ENCODE measurements around the gene PRXL2B. TPM values are rescaled to one million over a fixed set of nuclear protein-coding genes. Genes with fewer than 3 reads are reported as not detected.

PRXL2B gene
- total and polyA plus RNA-seq, 10 of the 15 experiments (the other 5 are each of a cell fraction or from before 2014, with no cell fraction given) = 0.44 to 5.6 (median 4.0) TPM

DNA sequence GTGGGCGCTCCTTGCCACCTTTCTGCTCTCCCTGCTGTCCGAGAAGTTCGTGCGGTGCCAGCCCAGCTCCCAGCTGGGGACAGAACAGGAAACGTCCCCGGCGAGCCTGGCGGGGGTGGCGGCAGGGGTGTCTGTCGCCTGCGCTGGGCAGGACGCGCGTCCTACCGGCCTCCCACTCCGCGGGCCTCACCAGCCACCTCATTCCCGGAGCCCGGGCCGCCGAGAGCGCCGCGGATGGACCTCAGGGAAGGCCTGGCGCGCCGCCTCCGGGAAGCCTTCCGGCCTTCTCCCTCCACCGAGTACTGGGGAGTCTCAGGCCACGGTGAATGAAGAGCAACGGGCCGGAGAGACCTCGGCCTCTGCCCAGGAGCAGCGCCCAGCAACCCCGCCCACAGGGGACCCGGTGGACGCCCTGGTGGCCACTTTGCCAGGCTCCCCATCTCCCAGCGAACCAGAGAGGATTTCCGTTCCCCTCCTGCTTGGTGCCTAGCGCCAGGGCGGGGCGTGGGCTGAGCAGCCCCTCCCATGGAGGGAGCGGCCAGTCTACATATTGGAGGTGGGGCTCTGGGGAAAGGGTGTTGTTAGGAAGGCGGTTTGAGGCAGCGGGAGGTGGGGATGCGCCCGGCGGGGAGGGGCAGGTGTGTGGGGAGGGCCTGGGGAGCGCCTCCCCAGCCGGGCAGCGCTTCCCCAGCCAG lies 39.9 kb upstream of the PRXL2B start (continued):
- TF ChIP-seq, protein P1, sequence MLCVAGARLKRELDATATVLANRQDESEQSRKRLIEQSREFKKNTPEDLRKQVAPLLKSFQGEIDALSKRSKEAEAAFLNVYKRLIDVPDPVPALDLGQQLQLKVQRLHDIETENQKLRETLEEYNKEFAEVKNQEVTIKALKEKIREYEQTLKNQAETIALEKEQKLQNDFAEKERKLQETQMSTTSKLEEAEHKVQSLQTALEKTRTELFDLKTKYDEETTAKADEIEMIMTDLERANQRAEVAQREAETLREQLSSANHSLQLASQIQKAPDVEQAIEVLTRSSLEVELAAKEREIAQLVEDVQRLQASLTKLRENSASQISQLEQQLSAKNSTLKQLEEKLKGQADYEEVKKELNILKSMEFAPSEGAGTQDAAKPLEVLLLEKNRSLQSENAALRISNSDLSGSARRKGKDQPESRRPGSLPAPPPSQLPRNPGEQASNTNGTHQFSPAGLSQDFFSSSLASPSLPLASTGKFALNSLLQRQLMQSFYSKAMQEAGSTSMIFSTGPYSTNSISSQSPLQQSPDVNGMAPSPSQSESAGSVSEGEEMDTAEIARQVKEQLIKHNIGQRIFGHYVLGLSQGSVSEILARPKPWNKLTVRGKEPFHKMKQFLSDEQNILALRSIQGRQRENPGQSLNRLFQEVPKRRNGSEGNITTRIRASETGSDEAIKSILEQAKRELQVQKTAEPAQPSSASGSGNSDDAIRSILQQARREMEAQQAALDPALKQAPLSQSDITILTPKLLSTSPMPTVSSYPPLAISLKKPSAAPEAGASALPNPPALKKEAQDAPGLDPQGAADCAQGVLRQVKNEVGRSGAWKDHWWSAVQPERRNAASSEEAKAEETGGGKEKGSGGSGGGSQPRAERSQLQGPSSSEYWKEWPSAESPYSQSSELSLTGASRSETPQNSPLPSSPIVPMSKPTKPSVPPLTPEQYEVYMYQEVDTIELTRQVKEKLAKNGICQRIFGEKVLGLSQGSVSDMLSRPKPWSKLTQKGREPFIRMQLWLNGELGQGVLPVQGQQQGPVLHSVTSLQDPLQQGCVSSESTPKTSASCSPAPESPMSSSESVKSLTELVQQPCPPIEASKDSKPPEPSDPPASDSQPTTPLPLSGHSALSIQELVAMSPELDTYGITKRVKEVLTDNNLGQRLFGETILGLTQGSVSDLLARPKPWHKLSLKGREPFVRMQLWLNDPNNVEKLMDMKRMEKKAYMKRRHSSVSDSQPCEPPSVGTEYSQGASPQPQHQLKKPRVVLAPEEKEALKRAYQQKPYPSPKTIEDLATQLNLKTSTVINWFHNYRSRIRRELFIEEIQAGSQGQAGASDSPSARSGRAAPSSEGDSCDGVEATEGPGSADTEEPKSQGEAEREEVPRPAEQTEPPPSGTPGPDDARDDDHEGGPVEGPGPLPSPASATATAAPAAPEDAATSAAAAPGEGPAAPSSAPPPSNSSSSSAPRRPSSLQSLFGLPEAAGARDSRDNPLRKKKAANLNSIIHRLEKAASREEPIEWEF (IDR thresholded peaks at IDR 0.05; ENCODE audit: insufficient replicate concordance, low read depth, low read length) = no peak
- no peak for TF ChIP-seq SMC3 (IDR thresholded peaks at IDR 0.05; ENCODE audit: borderline replicate concordance, low read length)
- no peak for TF ChIP-seq PAX8 (IDR thresholded peaks at IDR 0.05)
- peak; percentile 71; the same call in 1 of the 2 replicates for TF ChIP-seq ZNF217 (IDR thresholded peaks at IDR 0.05)
- TF ChIP-seq SMAD1 (IDR thresholded peaks at IDR 0.05; ENCODE audit: low read depth, partially characterized antibody) = no peak
- no peak for TF ChIP-seq BCL11A (IDR thresholded peaks at IDR 0.05; ENCODE audit: low read depth, low read length)
- TF ChIP-seq, protein P2, sequence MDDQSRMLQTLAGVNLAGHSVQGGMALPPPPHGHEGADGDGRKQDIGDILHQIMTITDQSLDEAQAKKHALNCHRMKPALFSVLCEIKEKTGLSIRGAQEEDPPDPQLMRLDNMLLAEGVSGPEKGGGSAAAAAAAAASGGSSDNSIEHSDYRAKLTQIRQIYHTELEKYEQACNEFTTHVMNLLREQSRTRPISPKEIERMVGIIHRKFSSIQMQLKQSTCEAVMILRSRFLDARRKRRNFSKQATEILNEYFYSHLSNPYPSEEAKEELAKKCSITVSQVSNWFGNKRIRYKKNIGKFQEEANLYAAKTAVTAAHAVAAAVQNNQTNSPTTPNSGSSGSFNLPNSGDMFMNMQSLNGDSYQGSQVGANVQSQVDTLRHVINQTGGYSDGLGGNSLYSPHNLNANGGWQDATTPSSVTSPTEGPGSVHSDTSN (IDR thresholded peaks at IDR 0.05; ENCODE audit: insufficient replicate concordance, low read depth, low read length) = no peak
- no peak for TF ChIP-seq BCL3 (IDR thresholded peaks at IDR 0.05; ENCODE audit: borderline replicate concordance, insufficient read depth, low read depth, low read length, poor library complexity, severe bottlenecking)
- no peak for TF ChIP-seq ZBED1 (IDR thresholded peaks at IDR 0.05; ENCODE audit: borderline replicate concordance)
- no peak for TF ChIP-seq KAT2A (conservative IDR thresholded peaks at IDR 0.05; ENCODE audit: control insufficient read depth, low read depth, low read length)
- TF ChIP-seq GATAD2B (conservative IDR thresholded peaks at IDR 0.05; ENCODE audit: low read depth) = peak; percentile 74
- no peak for TF ChIP-seq NFYA (IDR thresholded peaks at IDR 0.05; ENCODE audit: borderline replicate concordance, low read depth, low read length)
- no peak for TF ChIP-seq SMAD5 (IDR thresholded peaks at IDR 0.05; ENCODE audit: low read depth)
- no peak for TF ChIP-seq SUPT20H (IDR thresholded peaks at IDR 0.05; ENCODE audit: borderline replicate concordance, control insufficient read depth, low read depth, low read length)
- 0 out of 6 replicates have a peak, but pooled peaks of 1 of the 3 experiments have one; percentile 2 for TF ChIP-seq CTCF (IDR thresholded peaks at IDR 0.05 in 2 of 3, conservative IDR thresholded peaks at IDR 0.05 in 1 of 3; ENCODE audit: control insufficient read depth in 2 of 3, extremely low read depth in 1 of 3, insufficient read depth in 1 of 3, low read depth in 3 of 3, low read length in 3 of 3)
- no peak for TF ChIP-seq MLLT1 (IDR thresholded peaks at IDR 0.05)
- no peak for TF ChIP-seq EZH2 (IDR thresholded peaks at IDR 0.05; ENCODE audit: borderline replicate concordance, control insufficient read depth, low read depth, low read length)

All from GM12878 (cell line).